WTC11 (cell line): ENCODE measurements around the gene GABRR3. TPM values are rescaled to one million over a fixed set of nuclear protein-coding genes. Genes with fewer than 3 reads are reported as not detected.

Experiments used
- ATAC-seq: fragments of 200-7000 bp; cut with Tn5 transposase; 2 replicates; pipeline ENCODE4 v1.10.0; 2021; ENCODE audit warnings: mild to moderate bottlenecking, moderate library complexity
- CTCF ChIA-PET: fragments of 300-600 bp; sonication (Branson Sonifier 250); formaldehyde crosslinking; loops from one replicate; lab custom pipeline; 2021; ENCODE audit warnings: antibody characterized with exemption; lab: Charles Lee
- POLR2A ChIA-PET: fragments of 350-600 bp; sonication (Branson Sonifier 250); formaldehyde crosslinking; loops from one replicate; lab custom pipeline; 2021; ENCODE audit warnings: antibody characterized with exemption; lab: Charles Lee
- DNase-seq: peaks from one replicate; pipeline ENCODE4 v3.0.0; 2021; ENCODE audit warnings: low spot score
- H3K27ac Mint-ChIP-seq: 2 replicates; pipeline ENCODE4 v1.8.0; 2021; ENCODE audit warnings: mixed read lengths
- H3K27me3 Mint-ChIP-seq: 2 replicates; pipeline ENCODE4 v1.8.0; 2021; ENCODE audit warnings: low read depth, mild to moderate bottlenecking, moderate library complexity, mixed read lengths
- H3K36me3 Mint-ChIP-seq: 2 replicates; pipeline ENCODE4 v1.8.0; 2021; ENCODE audit warnings: mixed read lengths
- H3K4me1 Mint-ChIP-seq: 2 replicates; pipeline ENCODE4 v1.8.0; 2022; ENCODE audit warnings: mixed read lengths
- H3K4me3 Mint-ChIP-seq: 2 replicates; pipeline ENCODE4 v1.8.0; 2021; ENCODE audit warnings: mild to moderate bottlenecking, moderate library complexity, mixed read lengths
- H3K9me3 Mint-ChIP-seq: 2 replicates; pipeline ENCODE4 v1.8.0; 2021; ENCODE audit warnings: mixed read lengths
- ATF1 ChIP-seq: sonication (generic); formaldehyde crosslinking; IDR thresholded peaks from 2 replicates; pipeline ENCODE4 v1.8.1; 2023; ENCODE audit warnings: mild to moderate bottlenecking, moderate library complexity, missing genetic modification reagents
- CREM ChIP-seq: sonication (generic); formaldehyde crosslinking; IDR thresholded peaks from 2 replicates; pipeline ENCODE4 v1.8.1; 2022; ENCODE audit warnings: mild to moderate bottlenecking, missing genetic modification reagents, moderate library complexity
- ETV6 ChIP-seq: sonication (generic); formaldehyde crosslinking; IDR thresholded peaks from 2 replicates; pipeline ENCODE4 v1.8.1; 2022; ENCODE audit warnings: mild to moderate bottlenecking, missing genetic modification reagents
- FOXP1 ChIP-seq: sonication (generic); formaldehyde crosslinking; IDR thresholded peaks from 2 replicates; pipeline ENCODE4 v1.8.0; 2022; ENCODE audit warnings: missing genetic modification reagents, mild to moderate bottlenecking, moderate library complexity, borderline replicate concordance
- GTF2I ChIP-seq: fragments of 250-450 bp; sonication (Bioruptor Pico); conservative IDR thresholded peaks from 2 replicates; pipeline ENCODE4 v1.4.0; 2021; ENCODE audit warnings: mild to moderate bottlenecking
- IRF2 ChIP-seq: sonication (generic); formaldehyde crosslinking; IDR thresholded peaks from 2 replicates; pipeline ENCODE4 v1.8.0; 2022; ENCODE audit warnings: low read depth, missing genetic modification reagents, borderline replicate concordance
- JAZF1 ChIP-seq: fragments of 250-450 bp; sonication (Bioruptor Pico); IDR thresholded peaks from 2 replicates; pipeline ENCODE4 v1.9.0; 2021; ENCODE audit warnings: moderate library complexity, mild to moderate bottlenecking, inconsistent platforms
- JUN ChIP-seq: sonication (generic); formaldehyde crosslinking; IDR thresholded peaks from 2 replicates; pipeline ENCODE4 v1.8.0; 2023; ENCODE audit warnings: mild to moderate bottlenecking, missing genetic modification reagents
- NFE2L1 ChIP-seq: sonication (generic); formaldehyde crosslinking; IDR thresholded peaks from 2 replicates; pipeline ENCODE4 v1.8.1; 2023; ENCODE audit warnings: missing genetic modification reagents
- NFYB ChIP-seq: sonication (generic); formaldehyde crosslinking; conservative IDR thresholded peaks from 2 replicates; pipeline ENCODE4 v1.8.0; 2022; ENCODE audit warnings: low read depth, missing genetic modification reagents
- NR2C2 ChIP-seq: sonication (generic); formaldehyde crosslinking; IDR thresholded peaks from 2 replicates; pipeline ENCODE4 v1.8.0; 2022; ENCODE audit warnings: mild to moderate bottlenecking, missing genetic modification reagents
- RELA ChIP-seq: sonication (generic); formaldehyde crosslinking; IDR thresholded peaks from 2 replicates; pipeline ENCODE4 v1.8.1; 2022; ENCODE audit warnings: missing genetic modification reagents, mild to moderate bottlenecking, borderline replicate concordance
- TEAD4 ChIP-seq: sonication (generic); formaldehyde crosslinking; IDR thresholded peaks from 2 replicates; pipeline ENCODE4 v1.8.0; 2022; ENCODE audit warnings: mild to moderate bottlenecking, missing genetic modification reagents
- TP53 ChIP-seq: sonication (generic); formaldehyde crosslinking; IDR thresholded peaks from 2 replicates; pipeline ENCODE4 v1.8.1; 2023; ENCODE audit warnings: mild to moderate bottlenecking, missing genetic modification reagents
- ZNF121 ChIP-seq: sonication (generic); formaldehyde crosslinking; IDR thresholded peaks from 2 replicates; pipeline ENCODE4 v1.8.0; 2023; ENCODE audit warnings: missing genetic modification reagents
- ZNF138 ChIP-seq: sonication (generic); formaldehyde crosslinking; conservative IDR thresholded peaks from 2 replicates; pipeline ENCODE4 v1.8.1; 2022; ENCODE audit warnings: mild to moderate bottlenecking, moderate library complexity, missing genetic modification reagents
- ZNF671 ChIP-seq: fragments of 250-450 bp; sonication (Bioruptor Pico); IDR thresholded peaks from 2 replicates; pipeline ENCODE4 v1.8.0; 2021; ENCODE audit warnings: mild to moderate bottlenecking
- total RNA-seq: library from RNA; stranded (reverse); gene quantifications from 3 replicates; pipeline ENCODE4 v1.2.3, GENCODE V29; 2021
- TF ChIP-seq, protein P1 (sequence below): sonication (generic); formaldehyde crosslinking; IDR thresholded peaks from 2 replicates; pipeline ENCODE4 v1.8.0; 2022; ENCODE audit warnings: mild to moderate bottlenecking, missing genetic modification reagents
- TF ChIP-seq, protein P2 (sequence below): fragments of 250-450 bp; sonication (Bioruptor Pico); IDR thresholded peaks from 2 replicates; pipeline ENCODE4 v1.9.0; 2021; ENCODE audit warnings: mild to moderate bottlenecking
- TF ChIP-seq, protein P3 (sequence below): sonication (generic); formaldehyde crosslinking; IDR thresholded peaks from 2 replicates; pipeline ENCODE4 v1.8.0; 2022; ENCODE audit warnings: mild to moderate bottlenecking, missing genetic modification reagents
- TF ChIP-seq, protein P4 (sequence below): sonication (generic); formaldehyde crosslinking; IDR thresholded peaks from 2 replicates; pipeline ENCODE4 v1.8.0; 2023; ENCODE audit warnings: mild to moderate bottlenecking, missing genetic modification reagents
- TF ChIP-seq, protein P5 (sequence below): fragments of 250-450 bp; sonication (Bioruptor Pico); IDR thresholded peaks from 2 replicates; pipeline ENCODE4 v1.8.0; 2021; ENCODE audit warnings: mild to moderate bottlenecking
- TF ChIP-seq, protein P6 (sequence below): sonication (generic); formaldehyde crosslinking; IDR thresholded peaks from 2 replicates; pipeline ENCODE4 v1.8.1; 2023; ENCODE audit warnings: mild to moderate bottlenecking, missing genetic modification reagents, moderate library complexity

GABRR3 gene
- total RNA-seq, 1 experiment from 2014 or later: not detected

DNA sequence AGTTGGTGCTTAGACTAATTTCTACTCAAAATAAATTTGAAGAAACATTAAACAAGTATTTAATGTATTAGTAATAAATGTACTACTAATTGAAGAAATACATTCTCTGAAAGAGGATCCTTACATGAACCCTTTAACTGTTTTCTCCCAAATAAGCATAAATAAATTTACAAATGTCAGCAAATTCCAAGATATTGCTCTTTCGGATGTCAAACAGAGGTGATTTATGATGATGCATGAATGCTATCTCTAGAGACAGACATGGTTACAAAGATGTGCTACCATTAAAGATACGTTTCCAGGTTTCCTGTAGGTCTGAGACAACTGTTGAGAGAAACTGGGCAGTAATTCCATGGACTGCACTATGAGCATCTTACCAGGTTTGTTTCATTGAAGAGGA, 629 bp downstream of the GABRR3 start:
- no peak for TF ChIP-seq FOXP1 (CRISPR knock-in tag)
- TF ChIP-seq IRF2 (CRISPR knock-in tag): no peak
- TF ChIP-seq, protein P1, sequence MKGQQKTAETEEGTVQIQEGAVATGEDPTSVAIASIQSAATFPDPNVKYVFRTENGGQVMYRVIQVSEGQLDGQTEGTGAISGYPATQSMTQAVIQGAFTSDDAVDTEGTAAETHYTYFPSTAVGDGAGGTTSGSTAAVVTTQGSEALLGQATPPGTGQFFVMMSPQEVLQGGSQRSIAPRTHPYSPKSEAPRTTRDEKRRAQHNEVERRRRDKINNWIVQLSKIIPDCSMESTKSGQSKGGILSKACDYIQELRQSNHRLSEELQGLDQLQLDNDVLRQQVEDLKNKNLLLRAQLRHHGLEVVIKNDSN (CRISPR knock-in tag): no peak
- TF ChIP-seq ATF1 (CRISPR knock-in tag): no peak
- no peak for TF ChIP-seq ZNF121 (CRISPR knock-in tag)
- no peak for TF ChIP-seq GTF2I (CRISPR knock-in tag)
- TF ChIP-seq, protein P2, sequence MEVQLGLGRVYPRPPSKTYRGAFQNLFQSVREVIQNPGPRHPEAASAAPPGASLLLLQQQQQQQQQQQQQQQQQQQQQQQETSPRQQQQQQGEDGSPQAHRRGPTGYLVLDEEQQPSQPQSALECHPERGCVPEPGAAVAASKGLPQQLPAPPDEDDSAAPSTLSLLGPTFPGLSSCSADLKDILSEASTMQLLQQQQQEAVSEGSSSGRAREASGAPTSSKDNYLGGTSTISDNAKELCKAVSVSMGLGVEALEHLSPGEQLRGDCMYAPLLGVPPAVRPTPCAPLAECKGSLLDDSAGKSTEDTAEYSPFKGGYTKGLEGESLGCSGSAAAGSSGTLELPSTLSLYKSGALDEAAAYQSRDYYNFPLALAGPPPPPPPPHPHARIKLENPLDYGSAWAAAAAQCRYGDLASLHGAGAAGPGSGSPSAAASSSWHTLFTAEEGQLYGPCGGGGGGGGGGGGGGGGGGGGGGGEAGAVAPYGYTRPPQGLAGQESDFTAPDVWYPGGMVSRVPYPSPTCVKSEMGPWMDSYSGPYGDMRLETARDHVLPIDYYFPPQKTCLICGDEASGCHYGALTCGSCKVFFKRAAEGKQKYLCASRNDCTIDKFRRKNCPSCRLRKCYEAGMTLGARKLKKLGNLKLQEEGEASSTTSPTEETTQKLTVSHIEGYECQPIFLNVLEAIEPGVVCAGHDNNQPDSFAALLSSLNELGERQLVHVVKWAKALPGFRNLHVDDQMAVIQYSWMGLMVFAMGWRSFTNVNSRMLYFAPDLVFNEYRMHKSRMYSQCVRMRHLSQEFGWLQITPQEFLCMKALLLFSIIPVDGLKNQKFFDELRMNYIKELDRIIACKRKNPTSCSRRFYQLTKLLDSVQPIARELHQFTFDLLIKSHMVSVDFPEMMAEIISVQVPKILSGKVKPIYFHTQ: no peak
- no peak for TF ChIP-seq JAZF1 (CRISPR knock-in tag)
- TF ChIP-seq RELA (CRISPR knock-in tag): no peak
- TF ChIP-seq NR2C2 (CRISPR knock-in tag): no peak
- TF ChIP-seq JUN: no peak
- TF ChIP-seq ETV6: no peak
- TF ChIP-seq TEAD4 (CRISPR knock-in tag): no peak
- TF ChIP-seq NFYB (CRISPR knock-in tag): no peak
- TF ChIP-seq, protein P3, sequence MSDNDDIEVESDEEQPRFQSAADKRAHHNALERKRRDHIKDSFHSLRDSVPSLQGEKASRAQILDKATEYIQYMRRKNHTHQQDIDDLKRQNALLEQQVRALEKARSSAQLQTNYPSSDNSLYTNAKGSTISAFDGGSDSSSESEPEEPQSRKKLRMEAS (CRISPR knock-in tag): no peak
- TF ChIP-seq ZNF138: no peak
- no peak for TF ChIP-seq NFE2L1 (CRISPR knock-in tag)
- CTCF ChIA-PET: interaction anchor here (2.1 kb wide), 1 partner anchor 11 kb away, joined by 9 read pairs; no protein-coding TSS in a partner anchor
- no peak for ATAC-seq
- Mint-ChIP-seq H3K27me3 (no peaks in the 10 kb centered on the region), H3K4me1 (peaks cover 12% of the 10 kb centered on the region), H3K27ac (no peak overlapping the region), H3K4me3 (no peak overlapping the region), H3K9me3 (no peaks in the 10 kb centered on the region), H3K36me3 (no peaks in the 10 kb centered on the region)
- DNase-seq: no peak
- POLR2A ChIA-PET: no interaction called here

DNA sequence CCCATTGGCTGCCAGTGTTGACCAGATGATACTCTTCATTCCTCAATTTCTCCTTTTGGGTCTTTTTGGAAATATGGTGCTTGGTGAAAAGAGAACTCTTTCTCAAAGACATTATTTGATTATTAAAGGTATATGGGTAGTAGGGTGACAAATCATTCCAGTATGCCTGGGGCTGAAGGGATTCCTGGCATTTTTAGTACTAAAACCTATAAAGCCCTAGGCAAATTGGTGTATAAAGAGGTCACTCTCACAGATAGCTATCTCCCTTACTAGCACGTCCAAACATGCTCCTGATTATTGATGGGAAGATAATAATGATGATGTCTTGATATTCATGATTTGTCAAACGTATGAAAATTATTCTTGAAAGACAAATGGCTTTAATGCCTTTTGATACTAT, 1.1 kb downstream of the GABRR3 start:
- ATAC-seq (no peak), DNase-seq (no peak)
- Mint-ChIP-seq H3K9me3 (no peaks in the 10 kb centered on the region), H3K4me3 (no peak overlapping the region), H3K27ac (no peak overlapping the region), H3K36me3 (no peaks in the 10 kb centered on the region), H3K4me1 (peaks cover 15% of the 10 kb centered on the region), H3K27me3 (no peaks in the 10 kb centered on the region)
- ChIA-PET POLR2A (no interaction called here), CTCF (interaction anchor here (1.2 to 2.1 kb wide), 2 partner anchors 11 to 295 kb away, joined by 3 to 9 read pairs; no protein-coding TSS in a partner anchor)
- TF ChIP-seq TP53 (CRISPR knock-in tag) (no peak), ZNF671 (CRISPR knock-in tag) (no peak), CREM (CRISPR knock-in tag) (no peak)
- TF ChIP-seq, protein P4, sequence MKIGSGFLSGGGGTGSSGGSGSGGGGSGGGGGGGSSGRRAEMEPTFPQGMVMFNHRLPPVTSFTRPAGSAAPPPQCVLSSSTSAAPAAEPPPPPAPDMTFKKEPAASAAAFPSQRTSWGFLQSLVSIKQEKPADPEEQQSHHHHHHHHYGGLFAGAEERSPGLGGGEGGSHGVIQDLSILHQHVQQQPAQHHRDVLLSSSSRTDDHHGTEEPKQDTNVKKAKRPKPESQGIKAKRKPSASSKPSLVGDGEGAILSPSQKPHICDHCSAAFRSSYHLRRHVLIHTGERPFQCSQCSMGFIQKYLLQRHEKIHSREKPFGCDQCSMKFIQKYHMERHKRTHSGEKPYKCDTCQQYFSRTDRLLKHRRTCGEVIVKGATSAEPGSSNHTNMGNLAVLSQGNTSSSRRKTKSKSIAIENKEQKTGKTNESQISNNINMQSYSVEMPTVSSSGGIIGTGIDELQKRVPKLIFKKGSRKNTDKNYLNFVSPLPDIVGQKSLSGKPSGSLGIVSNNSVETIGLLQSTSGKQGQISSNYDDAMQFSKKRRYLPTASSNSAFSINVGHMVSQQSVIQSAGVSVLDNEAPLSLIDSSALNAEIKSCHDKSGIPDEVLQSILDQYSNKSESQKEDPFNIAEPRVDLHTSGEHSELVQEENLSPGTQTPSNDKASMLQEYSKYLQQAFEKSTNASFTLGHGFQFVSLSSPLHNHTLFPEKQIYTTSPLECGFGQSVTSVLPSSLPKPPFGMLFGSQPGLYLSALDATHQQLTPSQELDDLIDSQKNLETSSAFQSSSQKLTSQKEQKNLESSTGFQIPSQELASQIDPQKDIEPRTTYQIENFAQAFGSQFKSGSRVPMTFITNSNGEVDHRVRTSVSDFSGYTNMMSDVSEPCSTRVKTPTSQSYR (CRISPR knock-in tag): no peak
- TF ChIP-seq, protein P5, sequence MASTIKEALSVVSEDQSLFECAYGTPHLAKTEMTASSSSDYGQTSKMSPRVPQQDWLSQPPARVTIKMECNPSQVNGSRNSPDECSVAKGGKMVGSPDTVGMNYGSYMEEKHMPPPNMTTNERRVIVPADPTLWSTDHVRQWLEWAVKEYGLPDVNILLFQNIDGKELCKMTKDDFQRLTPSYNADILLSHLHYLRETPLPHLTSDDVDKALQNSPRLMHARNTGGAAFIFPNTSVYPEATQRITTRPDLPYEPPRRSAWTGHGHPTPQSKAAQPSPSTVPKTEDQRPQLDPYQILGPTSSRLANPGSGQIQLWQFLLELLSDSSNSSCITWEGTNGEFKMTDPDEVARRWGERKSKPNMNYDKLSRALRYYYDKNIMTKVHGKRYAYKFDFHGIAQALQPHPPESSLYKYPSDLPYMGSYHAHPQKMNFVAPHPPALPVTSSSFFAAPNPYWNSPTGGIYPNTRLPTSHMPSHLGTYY (CRISPR knock-in tag): no peak
- TF ChIP-seq, protein P6, sequence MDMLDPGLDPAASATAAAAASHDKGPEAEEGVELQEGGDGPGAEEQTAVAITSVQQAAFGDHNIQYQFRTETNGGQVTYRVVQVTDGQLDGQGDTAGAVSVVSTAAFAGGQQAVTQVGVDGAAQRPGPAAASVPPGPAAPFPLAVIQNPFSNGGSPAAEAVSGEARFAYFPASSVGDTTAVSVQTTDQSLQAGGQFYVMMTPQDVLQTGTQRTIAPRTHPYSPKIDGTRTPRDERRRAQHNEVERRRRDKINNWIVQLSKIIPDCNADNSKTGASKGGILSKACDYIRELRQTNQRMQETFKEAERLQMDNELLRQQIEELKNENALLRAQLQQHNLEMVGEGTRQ (CRISPR knock-in tag): no peak
